ENCODE data around the gene DDX52. TPM values are rescaled to one million over a fixed set of nuclear protein-coding genes. Genes with fewer than 3 reads are reported as not detected.
"Not testable (repeated sequence)": the region's sequence is repeated elsewhere in the genome, so short reads cannot be mapped to it uniquely, and the experiment has no call there.

The DDX52 gene, protein sequence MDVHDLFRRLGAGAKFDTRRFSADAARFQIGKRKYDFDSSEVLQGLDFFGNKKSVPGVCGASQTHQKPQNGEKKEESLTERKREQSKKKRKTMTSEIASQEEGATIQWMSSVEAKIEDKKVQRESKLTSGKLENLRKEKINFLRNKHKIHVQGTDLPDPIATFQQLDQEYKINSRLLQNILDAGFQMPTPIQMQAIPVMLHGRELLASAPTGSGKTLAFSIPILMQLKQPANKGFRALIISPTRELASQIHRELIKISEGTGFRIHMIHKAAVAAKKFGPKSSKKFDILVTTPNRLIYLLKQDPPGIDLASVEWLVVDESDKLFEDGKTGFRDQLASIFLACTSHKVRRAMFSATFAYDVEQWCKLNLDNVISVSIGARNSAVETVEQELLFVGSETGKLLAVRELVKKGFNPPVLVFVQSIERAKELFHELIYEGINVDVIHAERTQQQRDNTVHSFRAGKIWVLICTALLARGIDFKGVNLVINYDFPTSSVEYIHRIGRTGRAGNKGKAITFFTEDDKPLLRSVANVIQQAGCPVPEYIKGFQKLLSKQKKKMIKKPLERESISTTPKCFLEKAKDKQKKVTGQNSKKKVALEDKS
- total RNA-seq, result 10 to 100 TPM; 34.1 to 43.4 (median 36.2) TPM

GRCh38 chr17:37643118-37643766, at the start of gene DDX52:
TSS of gene DDX52 (minus strand) at chr17:37643446. CDS start at chr17:37643420, 26 bp downstream.
- no peaks in the 10 kb centered on the region for H3K9me3 Mint-ChIP-seq
- DNase-seq, result peak; percentile 80
- peak within 1 kb of the TSS; percentile 98 for H3K4me3 Mint-ChIP-seq
- peaks cover 19% of the 10 kb centered on the region for H3K36me3 Mint-ChIP-seq (ENCODE audit: insufficient read depth)
- ATAC-seq, result peak; percentile 98 to 99
- H3K27me3 Mint-ChIP-seq (ENCODE audit: low read depth), result peaks cover 34% of the 10 kb centered on the region
- H3K4me1 Mint-ChIP-seq (ENCODE audit: low read depth), result peaks cover 36% of the 10 kb centered on the region

DNA sequence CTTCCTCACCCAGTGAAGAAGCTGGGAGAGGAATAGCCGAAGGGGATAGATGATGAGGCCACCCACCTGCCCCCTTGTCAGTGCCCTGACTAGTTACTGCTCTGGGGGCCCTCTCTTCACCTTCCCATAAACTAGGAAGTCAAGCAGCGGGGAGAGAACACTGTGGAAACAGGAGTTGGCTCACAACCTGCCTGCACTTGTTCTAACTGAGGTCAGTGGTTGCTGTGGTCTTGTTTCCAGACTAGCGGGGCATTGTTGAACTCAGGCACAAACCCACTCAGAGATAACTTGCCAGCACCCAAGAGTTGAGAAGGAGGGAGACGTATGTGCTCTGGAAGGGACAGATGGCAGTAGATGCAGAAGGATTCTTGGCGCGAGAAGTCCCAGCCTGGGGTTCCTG, 48.6 kb upstream of the DDX52 start:
- Mint-ChIP-seq H3K4me1 (ENCODE audit: low read depth) (no peaks in the 10 kb centered on the region), H3K36me3 (ENCODE audit: insufficient read depth) (no peaks in the 10 kb centered on the region), H3K9me3 (peaks cover 3% of the 10 kb centered on the region), H3K4me3 (no peak overlapping the region), H3K27me3 (ENCODE audit: low read depth) (no peaks in the 10 kb centered on the region)
- no peak for DNase-seq
- no peak for ATAC-seq

- ATAC-seq (no peak), DNase-seq (no peak)
- H3K4me3 Mint-ChIP-seq, result no peak overlapping the region
- no peaks in the 10 kb centered on the region for H3K9me3 Mint-ChIP-seq
- no peaks in the 10 kb centered on the region for H3K4me1 Mint-ChIP-seq (ENCODE audit: low read depth)
- H3K36me3 Mint-ChIP-seq (ENCODE audit: insufficient read depth), result no peaks in the 10 kb centered on the region
- no peaks in the 10 kb centered on the region for H3K27me3 Mint-ChIP-seq (ENCODE audit: low read depth)
These were observed 46.1 kb upstream of the DDX52 start for GRCh38 chr17:37689317-37689716.

DNA sequence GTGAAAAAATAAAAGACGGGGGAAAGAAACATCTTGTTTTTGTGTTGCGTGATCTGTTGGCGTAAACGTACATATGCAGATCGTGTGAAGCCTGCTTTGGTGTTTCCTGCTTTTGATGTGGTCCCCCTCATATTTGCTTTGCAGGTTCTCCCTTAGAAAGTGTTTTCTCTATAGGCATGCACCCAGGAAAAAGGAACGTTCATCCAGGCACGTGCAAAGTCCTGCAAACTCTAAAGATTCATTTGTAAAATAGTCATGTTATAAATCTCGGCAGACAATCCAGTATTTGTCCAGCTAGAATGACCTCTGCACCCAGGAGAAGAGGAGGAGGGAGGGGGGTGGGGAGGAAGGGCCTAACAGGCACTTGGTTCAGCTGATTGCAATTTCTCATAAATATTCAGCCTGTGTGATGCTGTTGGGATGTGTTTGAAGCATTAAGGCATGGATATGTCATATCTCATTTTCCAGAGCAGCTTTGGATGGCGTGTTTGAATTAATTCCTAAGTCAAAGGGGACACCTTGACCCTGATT, 40.3 kb upstream of the DDX52 start:
- H3K27me3 Mint-ChIP-seq (ENCODE audit: low read depth), result peaks cover 4% of the 10 kb centered on the region
- peaks cover 7% of the 10 kb centered on the region for H3K4me1 Mint-ChIP-seq (ENCODE audit: low read depth)
- H3K36me3 Mint-ChIP-seq (ENCODE audit: insufficient read depth), result no peaks in the 10 kb centered on the region
- no peak overlapping the region for H3K4me3 Mint-ChIP-seq
- H3K9me3 Mint-ChIP-seq, result peaks cover 1% of the 10 kb centered on the region
- DNase-seq (no peak), ATAC-seq (no peak)

DNA sequence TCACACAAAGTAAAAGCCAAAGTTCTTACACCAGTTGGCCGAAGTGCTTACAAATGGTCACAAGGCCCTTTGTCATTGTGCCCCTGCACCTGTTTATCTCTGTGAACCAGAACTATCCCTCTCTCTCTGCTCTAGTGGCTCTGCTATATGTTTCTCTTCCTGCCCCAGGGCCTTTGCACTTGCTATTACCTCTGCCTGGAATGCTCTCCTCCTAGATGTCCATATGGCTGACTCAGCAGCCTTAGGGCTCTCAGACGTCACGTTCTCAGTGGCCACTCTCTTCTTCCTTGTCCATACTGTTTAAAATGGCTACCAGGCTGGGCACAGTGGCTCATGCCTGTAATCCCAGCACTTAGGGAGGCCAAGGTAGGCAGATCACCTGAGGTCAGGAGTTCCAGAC, 38.8 kb upstream of the DDX52 start:
- DNase-seq (no peak), ATAC-seq (no peak)
- Mint-ChIP-seq H3K4me1 (ENCODE audit: low read depth) (peaks cover 7% of the 10 kb centered on the region), H3K36me3 (ENCODE audit: insufficient read depth) (peaks cover 2% of the 10 kb centered on the region), H3K9me3 (peaks cover 4% of the 10 kb centered on the region), H3K27me3 (ENCODE audit: low read depth) (peaks cover 10% of the 10 kb centered on the region), H3K4me3 (no peak overlapping the region)

GRCh38 chr17:37679995-37680394, 36.7 kb upstream of the DDX52 start:
- not testable (repeated sequence) for ATAC-seq; H3K9me3 Mint-ChIP-seq; H3K4me3 Mint-ChIP-seq; H3K4me1 Mint-ChIP-seq (ENCODE audit: low read depth); DNase-seq; H3K36me3 Mint-ChIP-seq (ENCODE audit: insufficient read depth)
- H3K27me3 Mint-ChIP-seq (ENCODE audit: low read depth), result peaks cover 21% of the 10 kb centered on the region

- Mint-ChIP-seq H3K36me3 (ENCODE audit: insufficient read depth) (peaks cover 2% of the 10 kb centered on the region), H3K4me1 (ENCODE audit: low read depth) (no peaks in the 10 kb centered on the region), H3K9me3 (peaks cover 4% of the 10 kb centered on the region), H3K27me3 (ENCODE audit: low read depth) (peaks cover 20% of the 10 kb centered on the region), H3K4me3 (no peak overlapping the region)
- DNase-seq, result no peak
- no peak for ATAC-seq
These were observed 34.8 kb upstream of the DDX52 start for GRCh38 chr17:37678036-37678435.

GRCh38 chr17:37677021-37677420, 33.8 kb upstream of the DDX52 start:
- Mint-ChIP-seq H3K4me3 (no peak overlapping the region), H3K27me3 (ENCODE audit: low read depth) (peaks cover 20% of the 10 kb centered on the region), H3K4me1 (ENCODE audit: low read depth) (no peaks in the 10 kb centered on the region), H3K36me3 (ENCODE audit: insufficient read depth) (peaks cover 2% of the 10 kb centered on the region), H3K9me3 (peaks cover 4% of the 10 kb centered on the region)
- ATAC-seq (no peak), DNase-seq (no peak)

DNA sequence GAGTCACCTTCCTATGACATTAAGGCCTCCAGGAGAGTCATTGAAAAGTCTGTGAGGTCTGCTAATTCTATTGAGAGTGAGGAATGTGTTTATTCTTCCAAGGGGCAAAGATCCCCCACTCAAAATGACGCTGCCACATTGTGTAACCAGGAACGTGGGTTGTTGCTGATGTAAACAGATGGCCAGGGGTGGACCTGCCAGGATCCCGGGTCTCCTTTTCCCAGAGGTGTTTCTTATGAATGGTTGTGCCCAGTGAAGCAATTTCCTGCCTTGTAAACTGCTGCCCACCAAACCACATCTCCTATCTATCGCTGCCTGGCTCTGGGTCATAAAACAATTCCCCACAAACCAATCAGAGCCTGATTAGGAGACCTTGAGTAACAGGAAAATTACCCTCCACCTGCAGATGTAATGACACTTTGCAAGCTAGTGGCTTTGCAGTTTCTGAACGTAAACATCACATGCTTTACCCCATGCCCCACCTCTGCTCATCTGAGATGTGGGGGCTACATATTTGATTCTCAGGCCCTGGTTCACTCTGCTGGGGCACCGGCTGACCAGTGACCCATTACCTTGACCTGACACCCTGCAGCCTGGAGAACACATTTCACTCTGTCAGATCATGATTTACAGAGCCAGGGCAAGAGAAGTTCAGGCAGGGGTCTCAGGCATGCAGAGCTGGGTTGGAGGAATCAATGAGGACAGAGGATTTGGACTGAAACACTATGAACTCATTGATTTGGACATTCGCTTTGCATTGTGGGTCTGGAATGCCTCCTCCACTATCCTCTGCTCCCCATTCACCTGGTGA, 33.1 kb upstream of the DDX52 start:
- peaks cover 4% of the 10 kb centered on the region for H3K9me3 Mint-ChIP-seq

DNA sequence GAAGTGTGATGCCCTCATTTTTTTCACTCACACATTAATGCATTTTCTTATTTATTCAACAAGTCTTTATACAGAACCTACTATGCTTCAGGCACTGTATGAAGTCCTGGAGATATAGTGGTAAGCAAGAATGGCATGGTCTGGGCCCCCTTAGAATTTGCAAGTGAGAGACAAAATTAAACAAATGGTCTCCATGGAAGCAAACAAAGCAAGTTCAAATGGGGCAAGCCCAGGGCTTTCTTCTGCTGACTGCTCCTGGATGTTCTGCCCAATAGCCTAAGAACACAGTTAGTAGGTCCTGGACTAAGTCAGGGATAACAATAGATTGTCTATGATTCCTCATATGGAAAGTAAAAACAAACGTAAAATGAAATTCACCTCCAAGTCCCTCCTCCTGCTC, 31.3 kb upstream of the DDX52 start:
- peaks cover 20% of the 10 kb centered on the region for H3K27me3 Mint-ChIP-seq (ENCODE audit: low read depth)
- peaks cover 4% of the 10 kb centered on the region for H3K9me3 Mint-ChIP-seq
- no peak overlapping the region for H3K4me3 Mint-ChIP-seq
- DNase-seq, result no peak
- peaks cover 2% of the 10 kb centered on the region for H3K36me3 Mint-ChIP-seq (ENCODE audit: insufficient read depth)
- no peak for ATAC-seq
- no peaks in the 10 kb centered on the region for H3K4me1 Mint-ChIP-seq (ENCODE audit: low read depth)

More for the DNA sequence above, 33.1 kb upstream of the DDX52 start:
- Mint-ChIP-seq H3K4me1 (ENCODE audit: low read depth) (no peaks in the 10 kb centered on the region), H3K36me3 (ENCODE audit: insufficient read depth) (peaks cover 2% of the 10 kb centered on the region), H3K4me3 (no peak overlapping the region), H3K27me3 (ENCODE audit: low read depth) (peaks cover 20% of the 10 kb centered on the region)
- no peak for ATAC-seq
- no peak for DNase-seq

GRCh38 chr17:37673386-37673785, 30.1 kb upstream of the DDX52 start:
- H3K9me3 Mint-ChIP-seq, result peaks cover 1% of the 10 kb centered on the region
- DNase-seq (no peak), ATAC-seq (no peak)
- H3K4me1 Mint-ChIP-seq (ENCODE audit: low read depth), result no peaks in the 10 kb centered on the region
- H3K36me3 Mint-ChIP-seq (ENCODE audit: insufficient read depth), result peaks cover under 1% of the 10 kb centered on the region
- peaks cover 16% of the 10 kb centered on the region for H3K27me3 Mint-ChIP-seq (ENCODE audit: low read depth)
- H3K4me3 Mint-ChIP-seq, result no peak overlapping the region

DNA sequence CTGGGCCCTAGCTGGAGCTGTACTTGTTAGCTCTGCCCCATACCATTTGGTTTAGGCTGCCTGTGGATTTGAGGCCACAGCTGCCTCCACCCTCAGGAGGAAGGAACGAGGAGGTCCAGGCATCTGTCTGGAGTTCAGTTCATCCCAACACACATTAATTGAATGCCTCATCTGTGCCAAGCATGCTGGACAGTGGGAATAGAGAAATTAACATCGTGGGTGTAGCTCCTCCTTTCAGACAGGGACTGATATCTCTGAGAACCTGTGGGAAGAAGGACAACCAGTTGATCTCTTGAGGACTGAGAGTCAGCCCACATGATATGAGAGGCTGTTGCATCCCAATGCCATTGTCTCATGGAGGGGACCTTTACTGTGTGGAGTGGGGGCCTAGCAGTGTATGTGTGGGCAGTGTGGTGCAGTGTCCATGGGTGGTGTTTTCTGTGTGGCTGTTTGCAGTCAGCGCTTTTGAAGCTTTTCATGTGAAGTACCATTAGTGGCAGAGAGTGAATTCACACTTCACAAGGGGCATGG, 29.4 kb upstream of the DDX52 start:
- no peaks in the 10 kb centered on the region for H3K9me3 Mint-ChIP-seq
- no peak for DNase-seq
- H3K4me3 Mint-ChIP-seq, result no peak overlapping the region
- H3K36me3 Mint-ChIP-seq (ENCODE audit: insufficient read depth), result no peaks in the 10 kb centered on the region
- ATAC-seq, result no peak
- peaks cover 12% of the 10 kb centered on the region for H3K27me3 Mint-ChIP-seq (ENCODE audit: low read depth)
- no peaks in the 10 kb centered on the region for H3K4me1 Mint-ChIP-seq (ENCODE audit: low read depth)

DNA sequence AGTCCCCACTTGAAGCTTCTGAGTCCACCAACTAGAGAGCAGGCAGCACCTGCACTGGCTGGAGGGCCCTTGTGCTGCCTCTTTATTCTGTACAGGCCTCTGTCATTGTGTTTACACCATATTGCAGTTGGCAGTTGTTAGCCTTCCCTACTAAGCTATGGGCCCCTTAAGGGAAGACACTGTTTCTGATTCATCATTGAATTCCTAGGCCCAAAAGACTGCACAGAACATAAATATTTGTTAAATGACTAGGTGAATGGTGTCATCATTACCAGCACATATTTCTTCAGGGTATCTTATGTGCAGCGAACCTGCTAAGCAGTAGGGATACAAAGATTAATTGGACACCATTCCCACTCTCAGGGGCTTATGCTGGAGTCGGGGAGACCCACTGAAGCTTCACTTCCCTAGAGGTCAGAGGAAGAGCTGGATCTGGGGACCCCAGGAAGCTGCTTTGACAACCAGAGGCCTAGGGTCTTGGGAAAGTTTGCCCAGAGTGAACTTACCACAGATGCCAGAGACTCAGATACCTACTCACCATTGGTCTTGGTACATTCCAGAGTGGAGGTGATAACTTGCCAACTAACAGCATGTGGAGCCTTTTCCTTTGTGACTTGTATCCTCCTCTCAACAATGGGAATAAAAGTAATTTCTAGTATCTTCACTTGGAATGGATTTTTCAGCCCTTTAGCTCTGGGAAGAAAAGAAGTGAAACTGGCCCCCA, 28.7 kb upstream of the DDX52 start:
- no peak for ATAC-seq
- Mint-ChIP-seq H3K27me3 (ENCODE audit: low read depth) (peaks cover 11% of the 10 kb centered on the region), H3K9me3 (no peaks in the 10 kb centered on the region), H3K4me3 (no peak overlapping the region), H3K36me3 (ENCODE audit: insufficient read depth) (no peaks in the 10 kb centered on the region), H3K4me1 (ENCODE audit: low read depth) (no peaks in the 10 kb centered on the region)
- DNase-seq, result no peak

All from activated T-cell treated with anti-CD3 and anti-CD28 coated beads, Interleukin-2, amount 50 U/mL, for 4 hours (primary cell).